Adrenal gland (tissue), 5 donors: ENCODE data around the gene GNAO1.

Source experiments
- CTCF ChIP-seq, 6 experiments: fragments of 450-650 bp in 4 of 6; fragments of 200-600 bp in 2 of 6; sonication (generic) in 1 of 6; IDR thresholded peaks; 1 replicate in 5 of 6; 2 replicates in 1 of 6; pipeline versions ENCODE4 v1.5.1 to v1.8.0; 2016 to 2021; ENCODE audit warnings: antibody characterized with exemption in 6 of 6, mild to moderate bottlenecking in 2 of 6, moderate library complexity in 1 of 6
- POLR2A ChIP-seq, 2 donors: fragments of 450-650 bp; IDR thresholded peaks; one replicate each; pipeline ENCODE4 v1.6.1; 2017; ENCODE audit warnings: antibody characterized with exemption in 2 of 2, mild to moderate bottlenecking in 2 of 2, moderate library complexity in 1 of 2
- donor health status: DM: no; HTN: no; CAD: no.

GRCh38 chr16:56320811-56321558 lies 129.7 kb downstream of the GNAO1 start:
- TF ChIP-seq CTCF (IDR thresholded peaks at IDR 0.05) (no peak), POLR2A (IDR thresholded peaks at IDR 0.05) (no peak)
